GM06990 (cell line): Measurements from ENCODE around the gene DPH2.

Experiments used
- DNase-seq: peaks from one replicate; pipeline ENCODE4 v3.0.0-alpha.2; 2011; ENCODE audit not compliant: insufficient read length; ENCODE audit errors: extremely low read depth
- H3K27me3 ChIP-seq: replicated peaks from 2 replicates; pipeline ENCODE4 v1.6.0; 2011; ENCODE audit warnings: low read length; ENCODE audit not compliant: control insufficient read depth, insufficient read depth
- H3K36me3 ChIP-seq: 2 replicates; pipeline ENCODE4 v1.5.1; 2011; ENCODE audit warnings: low read length; ENCODE audit not compliant: control insufficient read depth, insufficient read depth
- H3K4me3 ChIP-seq: replicated peaks from 2 replicates; pipeline ENCODE4 v1.5.1; 2011; ENCODE audit warnings: low read depth, mild to moderate bottlenecking, control low read depth, low read length
- TF ChIP-seq, protein P1 (sequence below): IDR thresholded peaks from 2 replicates; pipeline ENCODE4 v1.5.1; 2011; ENCODE audit warnings: low read length, control low read depth, mild to moderate bottlenecking, inconsistent platforms; ENCODE audit not compliant: insufficient read depth, poor library complexity, severe bottlenecking

DPH2 gene

DNA sequence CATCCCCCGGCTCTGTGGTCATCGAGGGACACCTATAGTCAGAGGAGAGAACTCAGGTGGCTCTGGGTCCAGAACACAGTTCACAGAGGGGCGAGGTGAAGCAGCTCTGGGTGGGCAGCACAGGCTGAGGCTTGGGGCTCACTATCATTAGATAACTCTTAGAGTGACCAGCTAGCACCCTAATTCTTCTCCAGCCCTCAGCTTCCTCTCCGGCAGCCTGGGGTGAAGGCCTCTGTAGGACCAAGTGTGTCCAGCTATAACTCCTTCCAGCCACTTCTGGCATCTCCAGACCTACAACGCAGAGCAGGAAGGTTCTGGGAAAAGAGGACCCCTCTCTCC is 34.9 kb upstream of the DPH2 start:
- TF ChIP-seq, protein P1, sequence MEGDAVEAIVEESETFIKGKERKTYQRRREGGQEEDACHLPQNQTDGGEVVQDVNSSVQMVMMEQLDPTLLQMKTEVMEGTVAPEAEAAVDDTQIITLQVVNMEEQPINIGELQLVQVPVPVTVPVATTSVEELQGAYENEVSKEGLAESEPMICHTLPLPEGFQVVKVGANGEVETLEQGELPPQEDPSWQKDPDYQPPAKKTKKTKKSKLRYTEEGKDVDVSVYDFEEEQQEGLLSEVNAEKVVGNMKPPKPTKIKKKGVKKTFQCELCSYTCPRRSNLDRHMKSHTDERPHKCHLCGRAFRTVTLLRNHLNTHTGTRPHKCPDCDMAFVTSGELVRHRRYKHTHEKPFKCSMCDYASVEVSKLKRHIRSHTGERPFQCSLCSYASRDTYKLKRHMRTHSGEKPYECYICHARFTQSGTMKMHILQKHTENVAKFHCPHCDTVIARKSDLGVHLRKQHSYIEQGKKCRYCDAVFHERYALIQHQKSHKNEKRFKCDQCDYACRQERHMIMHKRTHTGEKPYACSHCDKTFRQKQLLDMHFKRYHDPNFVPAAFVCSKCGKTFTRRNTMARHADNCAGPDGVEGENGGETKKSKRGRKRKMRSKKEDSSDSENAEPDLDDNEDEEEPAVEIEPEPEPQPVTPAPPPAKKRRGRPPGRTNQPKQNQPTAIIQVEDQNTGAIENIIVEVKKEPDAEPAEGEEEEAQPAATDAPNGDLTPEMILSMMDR = no peak
- Histone ChIP-seq H3K36me3 (no peaks in the 10 kb centered on the region; the same call in 1 of the 2 replicates), H3K27me3 (no peaks in the 10 kb centered on the region), H3K4me3 (no peak overlapping the region)
- DNase-seq = no peak

DNA sequence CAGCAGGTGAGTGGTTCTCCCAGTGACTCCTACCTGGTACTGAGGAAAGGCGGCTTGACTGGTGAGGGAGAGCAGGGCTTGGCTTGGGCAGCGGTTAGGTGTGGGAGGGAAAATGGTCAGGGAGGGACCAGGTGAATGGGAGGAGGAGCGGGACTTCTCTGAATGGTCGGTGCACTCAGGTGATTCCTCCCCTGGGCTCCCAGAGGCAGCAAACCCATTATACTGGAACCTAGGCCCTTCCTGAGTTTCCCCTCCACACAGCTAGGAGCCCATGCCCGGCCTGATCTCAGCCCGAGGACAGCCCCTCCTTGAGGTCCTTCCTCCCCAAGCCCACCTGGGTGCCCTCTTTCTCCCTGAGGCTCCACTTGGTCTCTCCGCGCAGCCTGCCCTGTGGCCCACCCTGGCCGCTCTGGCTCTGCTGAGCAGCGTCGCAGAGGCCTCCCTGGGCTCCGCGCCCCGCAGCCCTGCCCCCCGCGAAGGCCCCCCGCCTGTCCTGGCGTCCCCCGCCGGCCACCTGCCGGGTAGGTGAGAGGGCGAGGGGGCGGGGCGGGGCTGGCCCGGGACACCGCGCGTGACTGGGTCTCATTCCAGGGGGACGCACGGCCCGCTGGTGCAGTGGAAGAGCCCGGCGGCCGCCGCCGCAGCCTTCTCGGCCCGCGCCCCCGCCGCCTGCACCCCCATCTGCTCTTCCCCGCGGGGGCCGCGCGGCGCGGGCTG is 33.9 kb upstream of the DPH2 start:
- DNase-seq = peak; percentile 20
- H3K4me3 ChIP-seq = no peak overlapping the region
- no peaks in the 10 kb centered on the region for H3K27me3 ChIP-seq
- TF ChIP-seq, protein P1 = no peak
- H3K36me3 ChIP-seq = no peaks in the 10 kb centered on the region; the same call in 1 of the 2 replicates

DNA sequence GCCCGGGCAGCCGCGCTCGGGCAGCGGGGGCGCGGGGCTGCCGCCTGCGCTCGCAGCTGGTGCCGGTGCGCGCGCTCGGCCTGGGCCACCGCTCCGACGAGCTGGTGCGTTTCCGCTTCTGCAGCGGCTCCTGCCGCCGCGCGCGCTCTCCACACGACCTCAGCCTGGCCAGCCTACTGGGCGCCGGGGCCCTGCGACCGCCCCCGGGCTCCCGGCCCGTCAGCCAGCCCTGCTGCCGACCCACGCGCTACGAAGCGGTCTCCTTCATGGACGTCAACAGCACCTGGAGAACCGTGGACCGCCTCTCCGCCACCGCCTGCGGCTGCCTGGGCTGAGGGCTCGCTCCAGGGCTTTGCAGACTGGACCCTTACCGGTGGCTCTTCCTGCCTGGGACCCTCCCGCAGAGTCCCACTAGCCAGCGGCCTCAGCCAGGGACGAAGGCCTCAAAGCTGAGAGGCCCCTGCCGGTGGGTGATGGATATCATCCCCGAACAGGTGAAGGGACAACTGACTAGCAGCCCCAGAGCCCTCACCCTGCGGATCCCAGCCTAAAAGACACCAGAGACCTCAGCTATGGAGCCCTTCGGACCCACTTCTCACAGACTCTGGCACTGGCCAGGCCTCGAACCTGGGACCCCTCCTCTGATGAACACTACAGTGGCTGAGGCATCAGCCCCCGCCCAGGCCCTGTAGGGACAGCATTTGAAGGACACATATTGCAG is 33.2 kb upstream of the DPH2 start:
- no peak overlapping the region for H3K4me3 ChIP-seq
- no peaks in the 10 kb centered on the region; the same call in 1 of the 2 replicates for H3K36me3 ChIP-seq
- DNase-seq = peak; percentile 43
- TF ChIP-seq, protein P1 = no peak
- no peaks in the 10 kb centered on the region for H3K27me3 ChIP-seq

DNA sequence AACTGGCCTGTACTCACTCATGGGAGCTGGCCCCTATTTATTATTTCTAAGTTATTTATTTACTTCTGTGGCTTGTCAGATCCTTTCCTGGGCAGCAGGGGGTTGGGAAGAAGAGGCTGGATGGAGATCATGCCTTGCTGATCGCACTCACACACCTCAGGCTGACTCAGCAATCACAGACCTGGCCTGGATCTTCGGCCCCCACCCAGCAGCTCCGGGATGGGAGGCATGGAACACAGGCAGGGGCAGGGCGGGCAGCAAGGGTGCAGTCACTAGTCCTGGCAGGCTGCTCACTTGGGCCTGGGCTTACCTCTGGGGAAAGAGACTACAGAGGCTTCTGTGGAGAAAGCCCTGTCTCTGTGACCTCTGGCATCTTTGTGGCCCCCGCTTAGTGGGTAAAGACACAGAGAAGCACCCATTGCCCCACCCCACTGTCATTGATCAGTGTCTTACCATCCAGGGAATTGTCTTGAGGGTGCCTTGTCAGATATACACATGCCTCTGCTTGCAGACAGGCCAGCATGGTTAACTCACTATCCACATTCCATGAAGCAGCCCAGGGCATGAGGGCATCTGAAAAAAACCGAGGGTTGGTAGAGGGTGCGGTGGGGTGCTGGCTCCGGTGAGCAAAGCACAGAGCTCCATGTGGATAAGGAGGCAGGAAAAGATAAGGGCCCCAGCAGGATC is 32.5 kb upstream of the DPH2 start:
- TF ChIP-seq, protein P1 = no peak
- Histone ChIP-seq H3K4me3 (no peak overlapping the region), H3K36me3 (no peaks in the 10 kb centered on the region; the same call in 1 of the 2 replicates), H3K27me3 (no peaks in the 10 kb centered on the region)
- DNase-seq = no peak

DNA sequence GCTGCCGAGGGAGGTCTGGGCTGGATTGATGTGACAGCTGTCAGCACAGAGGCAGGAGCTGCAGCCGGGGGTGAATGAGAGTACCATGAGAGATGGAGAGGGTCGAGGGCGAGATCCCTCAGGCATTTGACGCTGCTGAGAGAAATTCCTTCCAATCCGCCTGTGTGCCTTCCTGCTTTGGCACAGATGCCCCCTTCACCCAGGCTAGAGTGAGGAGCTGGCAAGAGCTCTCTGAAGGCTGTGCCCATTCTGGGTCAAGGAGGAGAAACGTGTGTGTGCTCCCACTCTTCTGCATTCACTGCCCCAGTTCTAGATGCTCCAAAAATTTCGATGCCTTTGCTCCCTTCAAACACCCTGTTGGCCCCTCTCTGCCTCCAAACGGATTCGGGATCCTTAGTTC is 31.4 kb upstream of the DPH2 start:
- H3K27me3 ChIP-seq = no peaks in the 10 kb centered on the region
- DNase-seq = no peak
- H3K36me3 ChIP-seq = peaks cover 2% of the 10 kb centered on the region; the same call in 1 of the 2 replicates
- TF ChIP-seq, protein P1 = no peak
- no peak overlapping the region for H3K4me3 ChIP-seq
